GM23338 (cell line): ENCODE measurements around the gene GJB3. TPM values are rescaled to one million over a fixed set of nuclear protein-coding genes. Genes with fewer than 3 reads are reported as not detected.

Source experiments
- ATAC-seq: fragments of 200-7000 bp; cut with Tn5 transposase; 3 replicates; pipeline ENCODE4 v1.9.1; 2020
- DNase-seq: peaks from one replicate; pipeline ENCODE4 v3.0.0-alpha.2; 2015; ENCODE audit warnings: low spot score
- H2AFZ ChIP-seq: fragments of 200-600 bp; sonication (generic); 2 replicates; pipeline ENCODE4 v1.8.0; 2016; ENCODE audit warnings: antibody characterized with exemption, mild to moderate bottlenecking, moderate library complexity
- H3F3A ChIP-seq: fragments of 200-600 bp; sonication (generic); replicated peaks from 2 replicates; pipeline ENCODE4 v1.8.0; 2017; ENCODE audit warnings: antibody characterized with exemption, mixed run types, low read depth
- H3K27ac ChIP-seq: fragments of 200-600 bp; sonication (generic); 2 replicates; pipeline ENCODE4 v1.6.1; 2016; ENCODE audit warnings: low read depth
- H3K27me3 ChIP-seq: fragments of 200-600 bp; sonication (generic); 2 replicates; pipeline ENCODE4 v1.8.0; 2016; ENCODE audit warnings: mild to moderate bottlenecking, mixed run types, moderate library complexity; ENCODE audit not compliant: insufficient read depth
- H3K36me3 ChIP-seq: fragments of 200-600 bp; sonication (generic); 2 replicates; pipeline ENCODE4 v1.8.0; 2016; ENCODE audit warnings: mild to moderate bottlenecking; ENCODE audit not compliant: insufficient read depth
- H3K4me1 ChIP-seq: fragments of 200-600 bp; sonication (generic); 2 replicates; pipeline ENCODE4 v1.8.0; 2016; ENCODE audit warnings: mild to moderate bottlenecking, moderate library complexity; ENCODE audit not compliant: insufficient read depth
- H3K4me2 ChIP-seq: fragments of 200-600 bp; sonication (generic); 2 replicates; pipeline ENCODE4 v1.7.1; 2017; ENCODE audit warnings: mixed run types
- H3K4me3 ChIP-seq: fragments of 200-600 bp; sonication (generic); 2 replicates; pipeline ENCODE4 v1.6.1; 2016; ENCODE audit warnings: mixed run types
- H3K79me2 ChIP-seq: fragments of 200-600 bp; sonication (generic); replicated peaks from 2 replicates; pipeline ENCODE4 v1.8.0; 2017; ENCODE audit warnings: mild to moderate bottlenecking; ENCODE audit not compliant: insufficient read depth
- H3K9me2 ChIP-seq: fragments of 200-600 bp; sonication (generic); 2 replicates; pipeline ENCODE4 v1.8.0; 2017; ENCODE audit not compliant: insufficient read depth
- H4K20me1 ChIP-seq: fragments of 200-600 bp; sonication (generic); replicated peaks from 2 replicates; pipeline ENCODE4 v1.8.0; 2017; ENCODE audit warnings: mild to moderate bottlenecking; ENCODE audit not compliant: insufficient read depth
- H3K27ac Mint-ChIP-seq: 2 replicates; pipeline ENCODE4 v1.8.0; 2020; ENCODE audit warnings: inconsistent platforms, mild to moderate bottlenecking, moderate library complexity, mixed read lengths
- H3K27me3 Mint-ChIP-seq: 3 replicates; pipeline ENCODE4 v1.8.0; 2022; ENCODE audit warnings: low read depth, mild to moderate bottlenecking, moderate library complexity, mixed read lengths, inconsistent platforms; ENCODE audit not compliant: insufficient read depth, poor library complexity
- H3K36me3 Mint-ChIP-seq: 3 replicates; pipeline ENCODE4 v1.8.0; 2021; ENCODE audit warnings: low read depth, mild to moderate bottlenecking, inconsistent platforms, moderate library complexity, mixed read lengths
- H3K4me1 Mint-ChIP-seq: 3 replicates; pipeline ENCODE4 v1.8.0; 2020; ENCODE audit warnings: mild to moderate bottlenecking, inconsistent platforms, mixed read lengths
- H3K4me3 Mint-ChIP-seq: 3 replicates; pipeline ENCODE4 v1.8.0; 2021; ENCODE audit warnings: moderate library complexity, mild to moderate bottlenecking, inconsistent platforms, mixed read lengths
- H3K9me3 Mint-ChIP-seq: 3 replicates; pipeline ENCODE4 v1.8.0; 2020; ENCODE audit warnings: moderate library complexity, mild to moderate bottlenecking, inconsistent platforms, mixed read lengths
- CREB1 ChIP-seq: fragments of 250-450 bp; sonication (Bioruptor Pico); IDR thresholded peaks from 2 replicates; pipeline ENCODE4 v1.5.0; 2020; ENCODE audit warnings: low read depth, mild to moderate bottlenecking, moderate library complexity
- CTCF ChIP-seq, 2 experiments: fragments of 200-600 bp in 1 of 2; sonication (generic) in 1 of 2; conservative IDR thresholded peaks; 2 replicates each; pipeline versions ENCODE4 v1.5.1 to v1.6.1; 2016 to 2017; ENCODE audit warnings: antibody characterized with exemption in 2 of 2, low read depth in 2 of 2, mild to moderate bottlenecking in 2 of 2, moderate library complexity in 1 of 2
- EZH2 ChIP-seq: fragments of 200-600 bp; sonication (generic); IDR thresholded peaks from one replicate; pipeline ENCODE4 v1.8.0; 2017; ENCODE audit warnings: antibody characterized with exemption, mild to moderate bottlenecking, low read depth; ENCODE audit not compliant: unreplicated experiment
- NANOG ChIP-seq: IDR thresholded peaks from 2 replicates; pipeline ENCODE4 v1.6.1; 2016; ENCODE audit warnings: antibody characterized with exemption, borderline replicate concordance
- REST ChIP-seq: IDR thresholded peaks from one replicate; pipeline ENCODE4 v1.6.1; 2018; ENCODE audit warnings: antibody characterized with exemption; ENCODE audit not compliant: unreplicated experiment
- STAT1 ChIP-seq: IDR thresholded peaks from one replicate; pipeline ENCODE4 v1.6.1; 2016; ENCODE audit warnings: antibody characterized with exemption; ENCODE audit not compliant: unreplicated experiment
- ZNF114 ChIP-seq: fragments of 250-450 bp; sonication (Bioruptor Pico); IDR thresholded peaks from 2 replicates; pipeline ENCODE4 v1.5.0; 2020; ENCODE audit warnings: mild to moderate bottlenecking, moderate library complexity
- ZNF331 ChIP-seq: fragments of 250-450 bp; sonication (Bioruptor Pico); IDR thresholded peaks from 2 replicates; pipeline ENCODE4 v1.5.0; 2020; ENCODE audit warnings: low read depth, mild to moderate bottlenecking, moderate library complexity
- ZNF462 ChIP-seq: fragments of 250-450 bp; sonication (Bioruptor Pico); IDR thresholded peaks from 2 replicates; pipeline ENCODE4 v1.5.0; 2020; ENCODE audit warnings: mild to moderate bottlenecking, moderate library complexity
- polyA plus RNA-seq: library from polyadenylated mRNA; unstranded; fragments of >200 nt; fragmentation: Nextera tagmentation; extraction: Ambion mirVana; gene quantifications from 2 replicates; pipeline ENCODE4 v1.2.1, GENCODE V29; 2016
- total RNA-seq: library from RNA; depleted of rRNA; stranded (reverse); fragments of >200 nt; shearing (Covaris generic); gene quantifications from 2 replicates; pipeline ENCODE4 v1.2.3, GENCODE V29; 2014
- TF ChIP-seq, protein P1 (sequence below): IDR thresholded peaks from 2 replicates; pipeline ENCODE4 v1.6.1; 2016; ENCODE audit warnings: antibody characterized with exemption

GJB3 gene
- total and polyA plus RNA-seq, 2 experiments from 2014 or later = 0.26 to 0.31 TPM

DNA sequence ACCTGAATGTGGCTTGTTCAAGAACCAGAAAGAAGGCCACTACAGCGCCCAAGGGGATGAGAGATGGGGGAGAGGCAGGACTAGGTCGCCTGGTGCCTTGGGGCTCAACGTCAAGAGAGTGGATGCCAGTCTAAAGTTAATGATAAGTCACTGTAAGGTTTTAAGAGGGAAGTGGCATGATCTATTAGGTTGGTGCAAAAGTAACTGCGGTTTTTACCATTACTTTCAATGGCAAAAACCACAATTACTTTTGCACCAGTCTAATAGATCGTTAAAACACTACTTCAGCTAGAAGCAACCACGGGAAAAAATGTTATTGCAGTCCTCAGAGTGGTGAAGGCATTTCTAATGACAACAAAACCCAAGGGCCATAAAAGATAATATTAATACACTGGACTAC is 2.6 kb upstream of the GJB3 start:
- Mint-ChIP-seq H3K4me1 (peaks cover 7% of the 10 kb centered on the region), H3K27me3 (peaks cover 23% of the 10 kb centered on the region), H3K27ac (no peak overlapping the region), H3K9me3 (no peaks in the 10 kb centered on the region), H3K36me3 (no peaks in the 10 kb centered on the region), H3K4me3 (no peak overlapping the region)
- Histone ChIP-seq H3K4me2 (no peak overlapping the region), H3K4me3 (no peak overlapping the region), H3K4me1 (peaks cover 4% of the 10 kb centered on the region), H3K79me2 (no peaks in the 10 kb centered on the region), H2AFZ (no peak overlapping the region), H3K9me2 (no peaks in the 10 kb centered on the region), H3K27me3 (peaks cover 37% of the 10 kb centered on the region), H3K27ac (no peak overlapping the region), H4K20me1 (no peaks in the 10 kb centered on the region), H3K36me3 (no peaks in the 10 kb centered on the region), H3F3A (no peaks in the 10 kb centered on the region)
- ATAC-seq (no peak), DNase-seq (no peak)
- no peak for TF ChIP-seq EZH2
- no peak for TF ChIP-seq NANOG
- no peak for TF ChIP-seq CTCF (conservative IDR thresholded peaks at IDR 0.05; ENCODE audit: low read depth in 2 of 2)
- TF ChIP-seq CREB1 (CRISPR knock-in tag) = no peak
- no peak for TF ChIP-seq ZNF331 (CRISPR knock-in tag)
- TF ChIP-seq, protein P1, sequence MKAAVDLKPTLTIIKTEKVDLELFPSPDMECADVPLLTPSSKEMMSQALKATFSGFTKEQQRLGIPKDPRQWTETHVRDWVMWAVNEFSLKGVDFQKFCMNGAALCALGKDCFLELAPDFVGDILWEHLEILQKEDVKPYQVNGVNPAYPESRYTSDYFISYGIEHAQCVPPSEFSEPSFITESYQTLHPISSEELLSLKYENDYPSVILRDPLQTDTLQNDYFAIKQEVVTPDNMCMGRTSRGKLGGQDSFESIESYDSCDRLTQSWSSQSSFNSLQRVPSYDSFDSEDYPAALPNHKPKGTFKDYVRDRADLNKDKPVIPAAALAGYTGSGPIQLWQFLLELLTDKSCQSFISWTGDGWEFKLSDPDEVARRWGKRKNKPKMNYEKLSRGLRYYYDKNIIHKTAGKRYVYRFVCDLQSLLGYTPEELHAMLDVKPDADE = no peak
- TF ChIP-seq ZNF462 (CRISPR knock-in tag) = no peak
- TF ChIP-seq STAT1 = no peak
- no peak for TF ChIP-seq ZNF114 (CRISPR knock-in tag)
- TF ChIP-seq REST = no peak
